GM12892 (cell line): ENCODE results near the gene P2RX6.

Source experiments
- POLR2A ChIP-seq: IDR thresholded peaks from 2 replicates; pipeline ENCODE4 v1.6.1; 2011; ENCODE audit warnings: low read depth, low read length, control low read depth
- POLR2AphosphoS5 ChIP-seq: IDR thresholded peaks from 2 replicates; pipeline ENCODE4 v1.6.1; 2011; ENCODE audit warnings: low read depth, low read length, control low read depth
- TAF1 ChIP-seq: IDR thresholded peaks from 2 replicates; pipeline ENCODE4 v1.6.1; 2011; ENCODE audit warnings: low read depth, mild to moderate bottlenecking, control low read depth, low read length, borderline replicate concordance

DNA sequence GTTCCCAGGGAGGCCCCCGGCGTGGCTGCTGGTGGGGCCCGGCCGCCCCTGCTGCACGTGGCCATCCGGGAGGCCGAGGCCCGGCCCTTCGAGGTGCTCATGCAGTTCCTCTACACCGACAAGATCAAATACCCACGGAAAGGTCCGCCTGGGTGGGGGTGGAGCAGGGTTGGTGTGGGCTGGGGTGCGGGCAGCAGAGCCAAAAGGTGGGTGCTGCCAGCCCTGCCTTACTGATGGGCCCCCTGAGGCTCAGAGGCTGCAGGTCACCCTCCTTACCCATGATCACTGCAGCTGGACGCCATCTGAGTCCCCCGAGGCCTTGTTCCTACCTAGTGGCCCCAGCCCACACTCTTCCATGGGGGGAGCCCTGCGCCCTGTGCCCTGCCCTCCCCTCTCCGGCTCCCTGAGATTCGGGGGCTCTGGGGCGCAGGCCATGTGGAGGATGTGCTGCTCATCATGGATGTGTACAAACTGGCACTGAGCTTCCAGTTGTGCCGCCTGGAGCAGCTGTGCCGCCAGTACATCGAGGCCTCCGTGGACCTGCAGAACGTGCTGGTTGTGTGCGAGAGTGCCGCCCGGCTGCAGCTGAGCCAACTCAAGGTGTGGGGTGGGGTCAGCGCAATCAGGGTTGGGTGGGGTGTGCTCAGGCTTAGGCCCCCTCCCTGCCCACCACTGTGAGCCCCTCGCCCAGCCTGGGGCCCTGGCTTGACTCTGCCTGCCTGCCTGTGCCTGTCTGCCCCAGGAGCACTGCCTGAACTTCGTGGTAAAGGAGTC lies 20.6 kb upstream of the P2RX6 start:
- TF ChIP-seq POLR2A (no peak), POLR2AphosphoS5 (no peak), TAF1 (no peak)
